Cardiac muscle cell (in vitro differentiated cells and primary cell): ENCODE results near the gene ZNF407. TPM values are rescaled to one million over a fixed set of nuclear protein-coding genes. Genes with fewer than 3 reads are reported as not detected.

Experiments
- DNase-seq, 2 donors: peaks; one replicate each; pipeline versions ENCODE4 v3.0.0 to v3.0.0-alpha.2; 2010 to 2017; ENCODE audit warnings: low read depth in 1 of 2, low spot score in 1 of 2
- H3K27ac ChIP-seq: fragments of 200-600 bp; sonication (generic); 2 replicates; pipeline ENCODE4 v1.5.1; 2016
- H3K27me3 ChIP-seq: fragments of 200-600 bp; sonication (generic); 2 replicates; pipeline ENCODE4 v1.6.0; 2016; ENCODE audit warnings: control low read depth
- H3K36me3 ChIP-seq: fragments of 200-600 bp; sonication (generic); 2 replicates; pipeline ENCODE4 v1.5.1; 2016; ENCODE audit warnings: control low read depth
- H3K4me1 ChIP-seq: fragments of 200-600 bp; sonication (generic); 2 replicates; pipeline ENCODE4 v1.8.1; 2017; ENCODE audit warnings: low read depth, mild to moderate bottlenecking, mixed run types
- H3K4me3 ChIP-seq: fragments of 200-600 bp; sonication (generic); 2 replicates; pipeline ENCODE4 v1.5.1; 2016; ENCODE audit warnings: mild to moderate bottlenecking
- H3K9me3 ChIP-seq: fragments of 200-600 bp; sonication (generic); 2 replicates; pipeline ENCODE4 v1.5.1; 2017; ENCODE audit warnings: low read depth, mild to moderate bottlenecking, control low read depth
- CTCF ChIP-seq: IDR thresholded peaks from 2 replicates; pipeline ENCODE4 v1.5.1; 2012; ENCODE audit warnings: low read depth, mild to moderate bottlenecking, low read length
- polyA plus RNA-seq: library from polyadenylated mRNA; unstranded; fragments of >200 nt; fragmentation: Nextera tagmentation; extraction: Ambion mirVana; gene quantifications from 2 replicates; pipeline ENCODE4 v1.2.1, GENCODE V29; 2016
- total RNA-seq: library from RNA; depleted of rRNA; stranded (reverse); fragments of >200 nt; gene quantifications from 2 replicates; pipeline ENCODE4 v1.2.3, GENCODE V29; 2016

Gene ZNF407
- total and polyA plus RNA-seq, 2 experiments from 2014 or later, result 4.6 to 8.0 TPM

- peaks cover 5% of the 10 kb centered on the region for H3K4me1 ChIP-seq
- no peak for TF ChIP-seq CTCF
- no peak for DNase-seq
Observed at GRCh38 chr18:74926051-74926450, 328.4 kb downstream of the ZNF407 start.

GRCh38 chr18:74928194-74928968 lies 330.7 kb downstream of the ZNF407 start:
- Histone ChIP-seq H3K36me3 (no peaks in the 10 kb centered on the region), H3K4me3 (no peak overlapping the region), H3K27me3 (no peaks in the 10 kb centered on the region), H3K9me3 (no peaks in the 10 kb centered on the region), H3K4me1 (peaks cover 5% of the 10 kb centered on the region), H3K27ac (no peak overlapping the region)
- DNase-seq, result no peak
- TF ChIP-seq CTCF, result no peak

More at GRCh38 chr18:74926051-74926450, 328.4 kb downstream of the ZNF407 start:
- no peak overlapping the region for H3K4me3 ChIP-seq
- no peaks in the 10 kb centered on the region for H3K36me3 ChIP-seq
- H3K27me3 ChIP-seq, result no peaks in the 10 kb centered on the region
- no peaks in the 10 kb centered on the region for H3K9me3 ChIP-seq
- no peak overlapping the region for H3K27ac ChIP-seq

GRCh38 chr18:74929110-74929509 lies 331.4 kb downstream of the ZNF407 start:
- H3K36me3 ChIP-seq, result no peaks in the 10 kb centered on the region
- H3K9me3 ChIP-seq, result no peaks in the 10 kb centered on the region
- DNase-seq, result no peak
- H3K4me1 ChIP-seq, result peaks cover 5% of the 10 kb centered on the region
- no peak overlapping the region for H3K27ac ChIP-seq
- H3K27me3 ChIP-seq, result no peaks in the 10 kb centered on the region
- TF ChIP-seq CTCF, result no peak
- H3K4me3 ChIP-seq, result no peak overlapping the region

- Histone ChIP-seq H3K27me3 (no peaks in the 10 kb centered on the region), H3K36me3 (no peaks in the 10 kb centered on the region), H3K27ac (no peak overlapping the region), H3K4me1 (no peaks in the 10 kb centered on the region), H3K4me3 (no peak overlapping the region), H3K9me3 (no peaks in the 10 kb centered on the region)
- DNase-seq, result no peak
- no peak for TF ChIP-seq CTCF
Observed at GRCh38 chr18:74930616-74931015, 332.9 kb downstream of the ZNF407 start.

GRCh38 chr18:74933930-74934329 lies 336.3 kb downstream of the ZNF407 start:
- no peaks in the 10 kb centered on the region for H3K27me3 ChIP-seq
- no peaks in the 10 kb centered on the region for H3K9me3 ChIP-seq
- no peaks in the 10 kb centered on the region for H3K36me3 ChIP-seq
- no peak overlapping the region for H3K4me3 ChIP-seq
- H3K4me1 ChIP-seq, result no peaks in the 10 kb centered on the region
- no peak for TF ChIP-seq CTCF
- DNase-seq, result no peak
- no peak overlapping the region for H3K27ac ChIP-seq
